Measurements from ENCODE around the gene KCNJ10. TPM values are rescaled to one million over a fixed set of nuclear protein-coding genes. Genes with fewer than 3 reads are reported as not detected.

Gene KCNJ10
- polyA plus RNA-seq, 1 donor (not counting 4 experiments of a cell fraction or from before 2014, with no cell fraction given): not detected

DNA sequence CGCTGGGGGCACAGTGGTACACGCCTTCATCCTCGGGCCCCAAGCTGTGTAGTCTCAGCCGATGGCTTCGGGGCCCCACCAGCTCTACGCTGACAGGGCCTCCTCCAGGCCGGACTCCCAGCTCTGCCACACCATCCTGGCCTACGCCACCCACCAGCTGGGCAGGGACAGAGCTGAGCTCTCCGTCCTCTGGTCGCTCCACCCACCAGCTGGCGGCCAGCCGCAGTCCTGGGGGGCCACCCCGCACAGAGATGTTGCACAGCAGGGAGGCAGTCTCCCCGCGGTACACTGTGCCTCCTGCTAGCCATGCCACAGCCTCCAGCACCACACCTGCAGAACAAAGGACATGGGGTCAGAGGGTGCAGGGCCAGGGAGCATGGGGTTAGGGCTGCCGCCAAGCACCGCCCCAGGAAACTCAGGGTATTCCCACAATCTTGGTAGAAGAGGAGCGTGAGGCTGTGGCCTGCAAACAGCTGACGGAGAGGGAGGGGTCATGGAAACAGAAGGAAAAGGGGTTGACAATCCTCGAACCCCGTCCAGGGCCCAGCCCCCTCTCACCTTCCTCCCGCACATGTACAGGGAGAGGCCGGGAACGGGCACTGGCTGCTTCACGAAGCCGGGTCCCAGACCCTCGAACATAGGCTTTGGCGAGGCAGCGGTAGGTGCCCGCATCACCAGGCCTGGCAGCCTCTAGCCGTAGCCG lies 22.6 kb upstream of the KCNJ10 start:
- DNase-seq (ENCODE audit: low read depth, low spot score) (no peak), FAIRE-seq (no peak)
- H3K36me3 ChIP-seq (ENCODE audit: control insufficient read depth in 2 of 2, extremely low read depth in 1 of 2, insufficient read depth in 2 of 2, low read length in 2 of 2): peaks cover 10 to 19% of the 10 kb centered on the region in 2 experiments
- no peak overlapping the region for H3K4me3 ChIP-seq (ENCODE audit: control insufficient read depth in 2 of 3, extremely low read depth in 1 of 3, insufficient read depth in 2 of 3, low read depth in 1 of 3, low read length in 3 of 3)
- no peaks in the 10 kb centered on the region for H4K20me1 ChIP-seq (ENCODE audit: control insufficient read depth, extremely low read depth, insufficient read depth, low read length)
- H3K9me3 ChIP-seq (ENCODE audit: control insufficient read depth, low read depth, low read length): no peaks in the 10 kb centered on the region
- H3K9ac ChIP-seq (ENCODE audit: control insufficient read depth, extremely low read depth, insufficient read depth, low read length): no peak overlapping the region
- H3K27me3 ChIP-seq (ENCODE audit: control insufficient read depth, extremely low read depth, insufficient read depth, low read length): no peaks in the 10 kb centered on the region
- H3K4me1 ChIP-seq (ENCODE audit: control insufficient read depth, extremely low read depth, insufficient read depth, low read length): peaks cover 12% of the 10 kb centered on the region
- H2AFZ ChIP-seq (ENCODE audit: control insufficient read depth, low read length): no peak overlapping the region
- peaks cover 3% of the 10 kb centered on the region for H3K9me1 ChIP-seq (ENCODE audit: control insufficient read depth, extremely low read depth, insufficient read depth, low read length)
- dilution Hi-C loops (cut with MboI; ENCODE audit: extremely low pct_ligation_motif_present, low sequenced_read_pairs): no loop called here
- H3K4me2 ChIP-seq (ENCODE audit: control insufficient read depth, extremely low read depth, insufficient read depth, low read depth, low read length): no peak overlapping the region
- H3K79me2 ChIP-seq (ENCODE audit: control insufficient read depth, insufficient read depth, low read length): peaks cover 4% of the 10 kb centered on the region
- no peak overlapping the region for H3K27ac ChIP-seq (ENCODE audit: control insufficient read depth, insufficient read depth, low read length)
- TF ChIP-seq CTCF (optimal IDR thresholded peaks at IDR 0.05 in 1 of 3, IDR thresholded peaks at IDR 0.05 in 1 of 3, conservative IDR thresholded peaks at IDR 0.05 in 1 of 3; ENCODE audit: extremely low read depth in 1 of 3, insufficient read depth in 2 of 3, low read length in 3 of 3): no peak
- no peak for TF ChIP-seq EZH2 (IDR thresholded peaks at IDR 0.05; ENCODE audit: low read length)

- H3K4me2 ChIP-seq (ENCODE audit: control insufficient read depth, extremely low read depth, insufficient read depth, low read depth, low read length): no peak overlapping the region
- DNase-seq (ENCODE audit: low read depth, low spot score): no peak
- no peaks in the 10 kb centered on the region for H4K20me1 ChIP-seq (ENCODE audit: control insufficient read depth, extremely low read depth, insufficient read depth, low read length)
- H3K4me3 ChIP-seq (ENCODE audit: control insufficient read depth in 2 of 3, extremely low read depth in 1 of 3, insufficient read depth in 2 of 3, low read depth in 1 of 3, low read length in 3 of 3): no peak overlapping the region
- no peak overlapping the region for H2AFZ ChIP-seq (ENCODE audit: control insufficient read depth, low read length)
- H3K27ac ChIP-seq (ENCODE audit: control insufficient read depth, insufficient read depth, low read length): no peak overlapping the region
- FAIRE-seq: no peak
- peaks cover 3% of the 10 kb centered on the region for H3K9me1 ChIP-seq (ENCODE audit: control insufficient read depth, extremely low read depth, insufficient read depth, low read length)
- H3K9me3 ChIP-seq (ENCODE audit: control insufficient read depth, low read depth, low read length): no peaks in the 10 kb centered on the region
- dilution Hi-C loops (cut with MboI; ENCODE audit: extremely low pct_ligation_motif_present, low sequenced_read_pairs): no loop called here
- H3K4me1 ChIP-seq (ENCODE audit: control insufficient read depth, extremely low read depth, insufficient read depth, low read length): peaks cover 5% of the 10 kb centered on the region
- peaks cover 10 to 19% of the 10 kb centered on the region in 2 experiments for H3K36me3 ChIP-seq (ENCODE audit: control insufficient read depth in 2 of 2, extremely low read depth in 1 of 2, insufficient read depth in 2 of 2, low read length in 2 of 2)
- no peaks in the 10 kb centered on the region for H3K79me2 ChIP-seq (ENCODE audit: control insufficient read depth, insufficient read depth, low read length)
- TF ChIP-seq CTCF (optimal IDR thresholded peaks at IDR 0.05 in 1 of 3, IDR thresholded peaks at IDR 0.05 in 1 of 3, conservative IDR thresholded peaks at IDR 0.05 in 1 of 3; ENCODE audit: extremely low read depth in 1 of 3, insufficient read depth in 2 of 3, low read length in 3 of 3): no peak
- no peak for TF ChIP-seq EZH2 (IDR thresholded peaks at IDR 0.05; ENCODE audit: low read length)
- no peaks in the 10 kb centered on the region for H3K27me3 ChIP-seq (ENCODE audit: control insufficient read depth, extremely low read depth, insufficient read depth, low read length)
- no peak overlapping the region for H3K9ac ChIP-seq (ENCODE audit: control insufficient read depth, extremely low read depth, insufficient read depth, low read length)
Observed at GRCh38 chr1:160091666-160092223, 21.8 kb upstream of the KCNJ10 start.

All from keratinocyte (primary cell).